HUES64 (cell line): ENCODE measurements around the gene DGKD.

ENCODE experiments used
- H3K27ac ChIP-seq: 2 replicates; pipeline ENCODE4 v1.7.0; 2013; ENCODE audit warnings: low read depth, low read length, inconsistent platforms
- H3K27me3 ChIP-seq: 2 replicates; pipeline ENCODE4 v1.6.1; 2013; ENCODE audit warnings: mild to moderate bottlenecking, low read length; ENCODE audit not compliant: insufficient read depth
- H3K36me3 ChIP-seq: 2 replicates; pipeline ENCODE4 v1.6.1; 2013; ENCODE audit warnings: mild to moderate bottlenecking, low read length; ENCODE audit not compliant: insufficient read depth
- H3K4me1 ChIP-seq: 2 replicates; pipeline ENCODE4 v1.6.1; 2013; ENCODE audit warnings: mild to moderate bottlenecking, low read length, moderate library complexity; ENCODE audit not compliant: insufficient read depth
- H3K4me3 ChIP-seq: 2 replicates; pipeline ENCODE4 v1.5.1; 2013; ENCODE audit warnings: mild to moderate bottlenecking, low read length, moderate library complexity
- H3K9ac ChIP-seq: 2 replicates; pipeline ENCODE4 v1.6.1; 2013; ENCODE audit warnings: mild to moderate bottlenecking, low read depth, low read length
- H3K9me3 ChIP-seq: 2 replicates; pipeline ENCODE4 v1.6.1; 2013; ENCODE audit warnings: low read depth, low read length; ENCODE audit not compliant: insufficient read depth
- WGBS: fragments of 150-250, 120-280 bp; methylation state at CpG from one replicate; pipeline ENCODE4 v1.1.7; 2013; ENCODE audit warnings: missing lambda C conversion rate; 5-methylcytosine and 5-hydroxymethylcytosine counted together

The DGKD gene

GRCh38 chr2:233339427-233339826 is 14.9 kb upstream of the DGKD start:
- H3K36me3 ChIP-seq, result no peaks in the 10 kb centered on the region
- peaks cover 36% of the 10 kb centered on the region for H3K27me3 ChIP-seq
- H3K9me3 ChIP-seq, result no peaks in the 10 kb centered on the region
- no peak overlapping the region for H3K27ac ChIP-seq
- H3K9ac ChIP-seq, result no peak overlapping the region
- WGBS, result 82% methylated on average over 3 of the region's 3 CpGs
- no peak overlapping the region for H3K4me3 ChIP-seq
- H3K4me1 ChIP-seq, result no peaks in the 10 kb centered on the region

- no peaks in the 10 kb centered on the region for H3K4me1 ChIP-seq
- H3K27me3 ChIP-seq, result peaks cover 20% of the 10 kb centered on the region
- H3K9ac ChIP-seq, result no peak overlapping the region
- H3K36me3 ChIP-seq, result no peaks in the 10 kb centered on the region
- WGBS, result 84% methylated on average over 3 of the region's 3 CpGs
- H3K27ac ChIP-seq, result no peak overlapping the region
- no peak overlapping the region for H3K4me3 ChIP-seq
- no peaks in the 10 kb centered on the region for H3K9me3 ChIP-seq
These were observed 13.0 kb upstream of the DGKD start for GRCh38 chr2:233341296-233341695.

- Histone ChIP-seq H3K27ac (no peak overlapping the region), H3K36me3 (no peaks in the 10 kb centered on the region), H3K4me3 (no peak overlapping the region), H3K9me3 (no peaks in the 10 kb centered on the region), H3K9ac (no peak overlapping the region), H3K4me1 (no peaks in the 10 kb centered on the region), H3K27me3 (peaks cover 16% of the 10 kb centered on the region)
- WGBS, result 90% methylated on average over 5 of the region's 5 CpGs
These were observed 12.0 kb upstream of the DGKD start for GRCh38 chr2:233342301-233342700.

GRCh38 chr2:233343171-233343705 is 11.1 kb upstream of the DGKD start:
- Histone ChIP-seq H3K4me1 (no peaks in the 10 kb centered on the region), H3K9me3 (no peaks in the 10 kb centered on the region), H3K27me3 (peaks cover 7% of the 10 kb centered on the region; the same call in 1 of the 2 replicates), H3K9ac (no peak overlapping the region), H3K36me3 (no peaks in the 10 kb centered on the region), H3K27ac (no peak overlapping the region), H3K4me3 (no peak overlapping the region)
- 95% methylated on average over 13 of the region's 15 CpGs for WGBS

GRCh38 chr2:233346376-233346775 is 7.9 kb upstream of the DGKD start:
- Histone ChIP-seq H3K4me3 (no peak overlapping the region), H3K27me3 (no peaks in the 10 kb centered on the region), H3K36me3 (no peaks in the 10 kb centered on the region), H3K27ac (no peak overlapping the region), H3K9me3 (no peaks in the 10 kb centered on the region), H3K9ac (no peak overlapping the region), H3K4me1 (peaks cover 6% of the 10 kb centered on the region; the same call in 1 of the 2 replicates)
- WGBS, result 92% methylated on average over 12 of the region's 12 CpGs

- no peak overlapping the region for H3K27ac ChIP-seq
- H3K4me3 ChIP-seq, result no peak overlapping the region
- no peaks in the 10 kb centered on the region for H3K27me3 ChIP-seq
- peaks cover 6% of the 10 kb centered on the region; the same call in 1 of the 2 replicates for H3K4me1 ChIP-seq
- 91% methylated on average over 9 of the region's 9 CpGs for WGBS
- H3K9me3 ChIP-seq, result no peaks in the 10 kb centered on the region
- H3K9ac ChIP-seq, result no peak overlapping the region
- H3K36me3 ChIP-seq, result no peaks in the 10 kb centered on the region
These were observed 7.4 kb upstream of the DGKD start for GRCh38 chr2:233346930-233347329.

GRCh38 chr2:233349005-233349998 is 5.0 kb upstream of the DGKD start:
- 80% methylated on average over 15 of the region's 15 CpGs for WGBS
- no peaks in the 10 kb centered on the region for H3K9me3 ChIP-seq
- no peaks in the 10 kb centered on the region for H3K36me3 ChIP-seq
- no peak overlapping the region for H3K9ac ChIP-seq
- peaks cover 6% of the 10 kb centered on the region; the same call in 1 of the 2 replicates for H3K4me1 ChIP-seq
- H3K27ac ChIP-seq, result no peak overlapping the region
- no peak overlapping the region for H3K4me3 ChIP-seq
- H3K27me3 ChIP-seq, result peaks cover 18% of the 10 kb centered on the region

- Histone ChIP-seq H3K27ac (no peak overlapping the region), H3K9me3 (no peaks in the 10 kb centered on the region), H3K4me3 (no peak overlapping the region), H3K27me3 (peaks cover 27% of the 10 kb centered on the region), H3K4me1 (peaks cover 6% of the 10 kb centered on the region; the same call in 1 of the 2 replicates), H3K36me3 (no peaks in the 10 kb centered on the region), H3K9ac (no peak overlapping the region)
- 63% methylated on average over 8 of the region's 8 CpGs for WGBS
These were observed 3.6 kb upstream of the DGKD start for GRCh38 chr2:233350708-233351107.

- Histone ChIP-seq H3K36me3 (no peaks in the 10 kb centered on the region), H3K9me3 (no peaks in the 10 kb centered on the region), H3K27me3 (peaks cover 35% of the 10 kb centered on the region), H3K9ac (no peak overlapping the region), H3K4me1 (peaks cover 6% of the 10 kb centered on the region; the same call in 1 of the 2 replicates), H3K27ac (no peak overlapping the region), H3K4me3 (no peak overlapping the region)
- 87% methylated on average over 7 of the region's 7 CpGs for WGBS
These were observed 2.9 kb upstream of the DGKD start for GRCh38 chr2:233351423-233351822.

- 96% methylated on average over 25 of the region's 25 CpGs for WGBS
- H3K9ac ChIP-seq, result no peak overlapping the region
- no peaks in the 10 kb centered on the region for H3K9me3 ChIP-seq
- H3K27ac ChIP-seq, result no peak overlapping the region
- H3K36me3 ChIP-seq, result no peaks in the 10 kb centered on the region
- H3K4me3 ChIP-seq, result no peak overlapping the region
- peaks cover 6% of the 10 kb centered on the region; the same call in 1 of the 2 replicates for H3K4me1 ChIP-seq
- peaks cover 36% of the 10 kb centered on the region for H3K27me3 ChIP-seq
These were observed 2.0 kb upstream of the DGKD start for GRCh38 chr2:233352141-233352842.
